Right cardiac atrium (tissue), 5 donors: Measurements from ENCODE around the gene PRMT5. TPM values are rescaled to one million over a fixed set of nuclear protein-coding genes. Genes with fewer than 3 reads are reported as not detected.

Experiments used
- ATAC-seq, 2 donors: fragments of 200-7000 bp; cut with Tn5 transposase; one replicate each; pipeline versions ENCODE4 v1.8.0 to v1.9.1; 2020; ENCODE audit warnings: moderate library complexity in 2 of 2, mild to moderate bottlenecking in 1 of 2
- DNase-seq, 3 donors: peaks; one replicate each; pipeline ENCODE4 v3.0.0-alpha.2; 2020
- H3K27ac ChIP-seq: one replicate; pipeline ENCODE4 v1.5.1; 2013; ENCODE audit warnings: mild to moderate bottlenecking, low read length, control low read depth, moderate library complexity
- H3K27me3 ChIP-seq: one replicate; pipeline ENCODE4 v1.6.1; 2013; ENCODE audit not compliant: control insufficient read depth, insufficient read depth
- H3K4me1 ChIP-seq: one replicate; pipeline ENCODE4 v1.6.1; 2013; ENCODE audit warnings: low read length; ENCODE audit not compliant: control insufficient read depth, insufficient read depth
- H3K4me3 ChIP-seq: one replicate; pipeline ENCODE4 v1.5.1; 2013; ENCODE audit warnings: low read length, control low read depth
- H3K9me3 ChIP-seq: one replicate; pipeline ENCODE4 v1.6.1; 2013; ENCODE audit warnings: low read length; ENCODE audit not compliant: control insufficient read depth
- WGBS: extraction: QIAGEN DNeasy Blood & Tissue Kit; methylation state at CpG from one replicate; pipeline ENCODE4 v1.1.7; 2013; 5-methylcytosine and 5-hydroxymethylcytosine counted together
- intact Hi-C, 4 donors: fragments of 100-400 bp; cut with DNase I; formaldehyde crosslinking; loops; one replicate each; pipeline versions ENCODE4 v1.11.0 to v1.14.0; 2022 to 2023
- polyA plus RNA-seq: library from polyadenylated mRNA; stranded (reverse); fragments of 200-250 nt; gene quantifications from one replicate; pipeline ENCODE4 v1.2.3, GENCODE V29; 2013
- total RNA-seq, 4 donors: library from RNA; stranded (reverse); fragmentation: NEBNext Ultra II Directional; extraction: Animal tissue kit (Norgen Biotek cat#: 25700); gene quantifications; one replicate each; pipeline ENCODE4 v1.2.1, GENCODE V29; 2021
- donor health status: healthy with polysubstance abuse.
- donor health status: DM: no; HTN: yes; CAD: no.
- donor health status: DM: no; HTN: no; CAD: no.
- donor health status: DM: no; HTN: yes; CAD: no; lungs with severe emphysema.
- donor health status: DM: yes; HTN: yes; CAD: no.

Gene PRMT5
- total and polyA plus RNA-seq, 5 donors = 22.0 to 52.1 (median 47.2) TPM

DNA sequence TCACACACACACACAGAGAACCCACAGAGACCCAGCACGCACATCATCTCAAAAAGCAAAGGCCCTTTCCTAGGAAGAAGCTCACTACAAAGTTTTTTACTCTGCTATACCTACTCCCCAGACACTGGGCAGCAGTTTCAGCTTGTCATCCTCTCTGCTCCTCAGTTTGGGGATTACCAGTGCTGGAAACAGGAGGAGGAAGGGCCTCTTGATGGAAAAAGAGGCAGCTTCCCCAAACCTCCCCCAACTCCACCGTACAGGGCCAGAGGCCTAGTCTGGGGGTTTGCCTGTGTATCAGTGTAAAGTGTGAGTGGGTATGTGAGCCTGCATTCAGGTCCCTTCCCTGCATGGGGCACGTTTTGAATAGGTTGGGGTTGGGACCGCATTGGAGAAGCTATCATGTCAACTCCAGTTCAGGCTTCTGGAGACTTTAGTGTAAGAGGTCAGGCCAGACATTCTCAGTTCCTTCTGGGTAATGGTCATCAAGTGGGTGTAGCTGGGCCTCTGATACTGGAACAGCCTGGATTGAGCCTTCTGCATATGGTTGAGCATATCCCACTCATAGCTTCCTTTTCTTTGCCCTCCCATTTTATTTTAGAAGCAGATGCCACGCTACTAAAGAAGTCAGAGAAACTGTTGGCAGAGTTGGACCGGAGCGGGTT, 45.0 kb downstream of the PRMT5 start:
- ATAC-seq = no peak

DNA sequence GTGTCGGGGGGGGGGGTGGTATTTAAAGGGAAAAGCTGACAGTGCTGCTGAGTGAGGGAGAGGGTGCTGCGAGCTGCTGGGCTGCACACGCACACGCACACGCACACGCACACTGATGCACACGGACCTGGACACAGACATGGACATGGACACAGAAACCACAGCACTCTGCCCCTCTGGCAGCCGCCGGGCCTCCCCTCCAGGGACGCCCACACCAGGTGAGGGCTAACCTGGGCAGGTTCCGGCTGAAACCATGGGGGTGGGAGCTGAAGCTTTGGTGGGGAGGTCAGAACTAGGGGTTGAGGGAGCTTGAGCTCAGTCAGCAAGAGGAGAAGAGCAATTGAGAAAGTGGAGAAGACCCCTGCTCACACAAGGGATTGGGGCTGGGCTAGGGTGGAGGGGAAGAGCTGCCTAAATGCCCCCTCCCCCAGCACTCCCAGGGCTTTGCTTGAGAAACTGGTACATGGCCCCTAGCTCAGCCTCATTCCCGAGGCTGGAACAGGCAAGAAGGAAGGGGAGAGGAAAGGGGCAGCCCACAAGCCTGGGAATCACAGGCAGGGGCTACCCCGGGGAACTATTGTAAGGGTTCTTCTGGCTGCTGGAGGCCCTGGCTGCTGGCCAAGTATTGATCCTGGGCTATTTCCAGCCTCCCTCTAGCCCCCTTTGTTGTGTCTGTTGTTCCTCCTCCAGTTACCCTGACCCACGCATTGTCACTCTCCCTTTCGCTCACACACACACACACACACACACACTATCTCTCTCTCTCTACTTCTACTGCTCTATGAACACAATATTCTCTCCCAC, 45.8 kb downstream of the PRMT5 start, which contains the start of gene REM2:
TSS of gene REM2 (plus strand) at position 50 of the 804 bp plus-strand sequence. CDS start at position 116, 66 bp downstream.
- H3K4me1 ChIP-seq = no peaks in the 10 kb centered on the region
- no peak within 1 kb of the TSS for H3K27ac ChIP-seq
- H3K9me3 ChIP-seq = no peaks in the 10 kb centered on the region
- H3K27me3 ChIP-seq = no peaks in the 10 kb centered on the region
- DNase-seq (no peak), ATAC-seq (no peak)
- H3K4me3 ChIP-seq = no peak within 1 kb of the TSS
- intact Hi-C loops = no loop called here
- 30% methylated on average over 15 of the region's 15 CpGs for WGBS

More for the DNA sequence above, 45.0 kb downstream of the PRMT5 start:
- Histone ChIP-seq H3K9me3 (no peaks in the 10 kb centered on the region), H3K4me1 (no peaks in the 10 kb centered on the region), H3K27me3 (no peaks in the 10 kb centered on the region), H3K4me3 (no peak overlapping the region), H3K27ac (no peak overlapping the region)
- intact Hi-C loops = no loop called here
- DNase-seq = no peak
- 87% methylated on average over 7 of the region's 7 CpGs for WGBS

DNA sequence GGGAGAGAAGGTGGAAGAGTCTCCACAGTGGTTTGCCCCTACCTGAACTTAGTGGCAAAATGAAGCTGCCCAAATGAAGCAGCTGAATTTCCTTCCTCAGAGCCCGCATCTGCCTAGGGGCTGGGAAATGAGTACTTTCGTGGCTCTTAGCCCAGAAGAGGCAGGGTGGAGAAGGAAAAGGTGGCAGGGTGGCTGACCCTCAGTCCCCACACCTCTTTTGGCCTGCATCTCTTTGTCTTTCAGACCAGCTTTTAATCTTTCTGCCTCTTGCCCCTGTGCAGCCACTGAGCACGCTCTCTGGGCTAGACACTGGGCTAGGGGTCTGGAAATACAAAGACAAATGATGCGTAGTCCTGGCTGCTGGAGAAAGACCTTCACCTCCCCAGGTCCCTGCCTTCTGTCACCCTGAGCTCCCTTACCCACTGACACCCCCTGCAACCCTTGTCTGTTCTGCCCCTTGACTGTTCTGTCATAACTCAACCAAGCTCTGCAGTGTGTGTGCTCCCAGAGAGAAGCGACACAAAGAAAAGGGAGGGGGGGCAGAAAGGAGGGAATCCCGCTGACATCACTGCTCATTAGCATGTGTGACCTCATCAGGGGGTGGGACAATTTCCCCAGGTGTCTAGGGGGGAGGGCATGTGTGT, 46.5 kb downstream of the PRMT5 start:
- H3K27me3 ChIP-seq = no peaks in the 10 kb centered on the region
- no peak for ATAC-seq
- H3K4me3 ChIP-seq = no peak overlapping the region
- H3K4me1 ChIP-seq = no peaks in the 10 kb centered on the region
- intact Hi-C loops = no loop called here
- no peaks in the 10 kb centered on the region for H3K9me3 ChIP-seq
- WGBS = 21% methylated on average over 6 of the region's 6 CpGs
- DNase-seq = no peak
- no peak overlapping the region for H3K27ac ChIP-seq

DNA sequence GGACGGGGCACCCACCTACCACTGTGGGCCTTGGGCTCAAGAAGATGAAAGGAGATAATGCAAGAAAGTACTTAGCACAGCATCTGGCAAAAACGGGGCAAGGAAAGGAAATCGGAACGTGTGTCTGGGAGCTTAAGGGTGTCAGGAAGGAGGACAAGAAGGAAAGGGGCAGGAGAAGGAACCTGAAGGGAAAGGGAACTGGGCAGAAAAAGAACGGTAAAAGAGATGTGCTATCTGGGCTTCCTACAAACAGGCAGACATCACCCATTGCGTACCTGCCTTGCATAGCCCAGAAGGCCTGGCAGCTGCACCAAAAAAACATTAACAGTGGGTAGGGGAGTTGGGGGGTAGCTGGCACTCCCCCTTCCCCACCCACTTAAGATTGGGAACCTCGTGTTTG, 47.1 kb downstream of the PRMT5 start:
- no peaks in the 10 kb centered on the region for H3K4me1 ChIP-seq
- ATAC-seq = no peak
- intact Hi-C loops = no loop called here
- DNase-seq = no peak
- no peak overlapping the region for H3K4me3 ChIP-seq
- no peaks in the 10 kb centered on the region for H3K9me3 ChIP-seq
- no peaks in the 10 kb centered on the region for H3K27me3 ChIP-seq
- WGBS = 31% methylated on average over 7 of the region's 7 CpGs
- H3K27ac ChIP-seq = no peak overlapping the region

DNA sequence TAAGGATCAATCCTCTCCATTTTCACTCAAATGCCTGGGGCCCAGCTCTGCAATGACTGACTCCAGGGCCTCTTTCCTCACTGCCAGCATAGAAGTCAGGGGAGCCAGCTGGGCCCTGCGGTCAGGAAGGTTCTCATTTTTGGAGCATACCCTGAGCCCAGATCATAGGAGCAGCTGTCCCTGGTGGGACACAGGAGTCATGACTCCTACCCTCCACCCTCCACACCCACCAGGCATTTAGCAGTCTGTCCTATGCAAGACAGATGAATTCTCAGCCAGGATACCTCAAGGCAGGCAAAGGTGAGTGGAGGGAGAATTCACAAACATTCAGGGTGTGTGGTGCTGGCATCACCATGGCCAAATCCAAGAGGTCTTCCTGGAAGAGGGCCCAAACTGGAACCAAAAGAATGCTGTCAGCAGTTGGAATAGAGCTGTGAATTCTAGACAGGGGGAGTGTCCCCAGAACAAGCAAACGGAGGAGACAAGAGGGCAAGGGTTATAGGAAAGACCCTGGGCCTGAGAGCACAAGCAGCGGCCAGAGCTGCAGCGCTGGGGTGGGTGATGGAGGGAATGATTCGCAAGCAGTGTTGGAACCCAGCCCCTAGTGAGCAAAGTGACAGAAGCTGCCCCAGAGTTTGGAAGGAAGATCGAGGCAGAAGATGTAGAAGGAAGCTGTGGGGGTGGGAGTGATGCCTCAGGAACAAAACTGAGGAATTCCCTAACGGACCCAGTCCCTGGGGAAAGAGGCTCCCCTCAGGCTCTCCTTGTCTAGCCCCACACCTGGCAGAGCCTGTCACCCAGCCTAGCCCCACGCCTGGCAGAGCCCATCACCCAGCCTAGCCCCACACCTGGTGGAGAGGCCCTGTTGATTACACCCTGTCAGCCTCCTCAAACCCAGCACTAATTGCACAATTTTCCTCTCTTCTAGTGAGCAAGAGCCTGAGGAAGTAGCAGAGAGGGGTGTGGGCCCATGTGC, 50.6 kb downstream of the PRMT5 start:
- intact Hi-C loops = no loop called here
- Histone ChIP-seq H3K27ac (no peak overlapping the region), H3K9me3 (no peaks in the 10 kb centered on the region), H3K27me3 (no peaks in the 10 kb centered on the region), H3K4me1 (no peaks in the 10 kb centered on the region), H3K4me3 (no peak overlapping the region)
- DNase-seq (no peak), ATAC-seq (no peak)
- 75% methylated on average over 8 of the region's 8 CpGs for WGBS

DNA sequence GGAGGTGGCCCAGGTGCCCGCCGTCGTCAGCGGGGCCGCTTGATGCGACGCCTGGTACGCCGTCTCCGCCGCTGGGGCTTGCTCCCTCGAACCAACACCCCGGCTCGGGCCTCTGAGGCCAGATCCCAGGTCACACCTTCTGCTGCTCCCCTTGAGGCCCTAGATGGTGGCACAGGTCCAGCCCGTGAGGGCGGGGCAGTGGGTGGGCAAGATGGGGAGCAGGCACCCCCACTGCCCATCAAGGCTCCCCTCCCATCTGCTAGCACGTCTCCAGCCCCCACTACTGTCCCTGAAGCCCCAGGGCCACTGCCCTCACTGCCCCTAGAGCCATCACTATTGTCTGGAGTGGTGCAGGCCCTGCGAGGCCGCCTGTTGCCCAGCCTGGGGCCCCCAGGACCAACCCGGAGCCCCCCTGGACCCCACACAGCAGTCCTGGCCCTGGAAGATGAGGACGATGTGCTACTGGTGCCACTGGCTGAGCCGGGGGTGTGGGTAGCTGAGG, 52.1 kb downstream of the PRMT5 start:
- ATAC-seq (no peak), DNase-seq (no peak)
- no peaks in the 10 kb centered on the region for H3K27me3 ChIP-seq
- H3K4me3 ChIP-seq = no peak overlapping the region
- no peak overlapping the region for H3K27ac ChIP-seq
- no peaks in the 10 kb centered on the region for H3K9me3 ChIP-seq
- WGBS = 93% methylated on average over 22 of the region's 22 CpGs
- peaks cover 3% of the 10 kb centered on the region for H3K4me1 ChIP-seq
- intact Hi-C loops = no loop called here

DNA sequence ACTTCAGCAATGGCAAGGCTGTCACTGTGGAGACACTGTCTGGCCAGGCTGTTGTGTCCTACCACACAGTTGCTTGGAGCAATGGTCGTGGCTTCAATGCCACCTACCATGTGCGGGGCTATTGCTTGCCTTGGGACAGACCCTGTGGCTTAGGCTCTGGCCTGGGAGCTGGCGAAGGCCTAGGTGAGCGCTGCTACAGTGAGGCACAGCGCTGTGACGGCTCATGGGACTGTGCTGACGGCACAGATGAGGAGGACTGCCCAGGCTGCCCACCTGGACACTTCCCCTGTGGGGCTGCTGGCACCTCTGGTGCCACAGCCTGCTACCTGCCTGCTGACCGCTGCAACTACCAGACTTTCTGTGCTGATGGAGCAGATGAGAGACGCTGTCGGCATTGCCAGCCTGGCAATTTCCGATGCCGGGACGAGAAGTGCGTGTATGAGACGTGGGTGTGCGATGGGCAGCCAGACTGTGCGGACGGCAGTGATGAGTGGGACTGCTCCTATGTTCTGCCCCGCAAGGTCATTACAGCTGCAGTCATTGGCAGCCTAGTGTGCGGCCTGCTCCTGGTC, 53.3 kb downstream of the PRMT5 start:
- intact Hi-C loops = no loop called here
- no peak for ATAC-seq
- no peak for DNase-seq
- no peaks in the 10 kb centered on the region for H3K9me3 ChIP-seq
- H3K27ac ChIP-seq = no peak overlapping the region
- H3K4me3 ChIP-seq = no peak overlapping the region
- 95% methylated on average over 20 of the region's 20 CpGs for WGBS
- no peaks in the 10 kb centered on the region for H3K27me3 ChIP-seq
- H3K4me1 ChIP-seq = peaks cover 3% of the 10 kb centered on the region

DNA sequence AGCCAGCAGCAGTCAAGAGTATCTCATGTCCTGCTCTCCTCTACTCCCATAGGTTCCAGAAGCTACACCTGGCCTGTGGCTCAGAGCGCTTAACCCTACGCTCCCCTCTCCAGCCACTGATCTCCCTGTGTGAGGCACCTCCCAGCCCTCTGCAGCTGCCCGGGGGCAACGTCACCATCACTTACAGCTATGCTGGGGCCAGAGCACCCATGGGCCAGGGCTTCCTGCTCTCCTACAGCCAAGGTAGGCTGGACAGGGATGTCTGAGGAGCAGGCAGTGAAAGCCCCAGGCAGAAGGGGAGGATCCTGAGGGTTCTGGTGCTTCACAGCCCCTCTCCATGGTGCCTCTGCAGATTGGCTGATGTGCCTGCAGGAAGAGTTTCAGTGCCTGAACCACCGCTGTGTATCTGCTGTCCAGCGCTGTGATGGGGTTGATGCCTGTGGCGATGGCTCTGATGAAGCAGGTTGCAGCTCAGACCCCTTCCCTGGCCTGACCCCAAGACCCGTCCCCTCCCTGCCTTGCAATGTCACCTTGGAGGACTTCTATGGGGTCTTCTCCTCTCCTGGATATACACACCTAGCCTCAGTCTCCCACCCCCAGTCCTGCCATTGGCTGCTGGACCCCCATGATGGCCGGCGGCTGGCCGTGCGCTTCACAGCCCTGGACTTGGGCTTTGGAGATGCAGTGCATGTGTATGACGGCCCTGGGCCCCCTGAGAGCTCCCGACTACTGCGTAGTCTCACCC, 54.0 kb downstream of the PRMT5 start:
- DNase-seq = no peak
- Histone ChIP-seq H3K4me1 (peaks cover 5% of the 10 kb centered on the region), H3K4me3 (no peak overlapping the region), H3K9me3 (no peaks in the 10 kb centered on the region), H3K27ac (no peak overlapping the region), H3K27me3 (no peaks in the 10 kb centered on the region)
- intact Hi-C loops = no loop called here
- ATAC-seq = no peak
- 95% methylated on average over 15 of the region's 15 CpGs for WGBS

DNA sequence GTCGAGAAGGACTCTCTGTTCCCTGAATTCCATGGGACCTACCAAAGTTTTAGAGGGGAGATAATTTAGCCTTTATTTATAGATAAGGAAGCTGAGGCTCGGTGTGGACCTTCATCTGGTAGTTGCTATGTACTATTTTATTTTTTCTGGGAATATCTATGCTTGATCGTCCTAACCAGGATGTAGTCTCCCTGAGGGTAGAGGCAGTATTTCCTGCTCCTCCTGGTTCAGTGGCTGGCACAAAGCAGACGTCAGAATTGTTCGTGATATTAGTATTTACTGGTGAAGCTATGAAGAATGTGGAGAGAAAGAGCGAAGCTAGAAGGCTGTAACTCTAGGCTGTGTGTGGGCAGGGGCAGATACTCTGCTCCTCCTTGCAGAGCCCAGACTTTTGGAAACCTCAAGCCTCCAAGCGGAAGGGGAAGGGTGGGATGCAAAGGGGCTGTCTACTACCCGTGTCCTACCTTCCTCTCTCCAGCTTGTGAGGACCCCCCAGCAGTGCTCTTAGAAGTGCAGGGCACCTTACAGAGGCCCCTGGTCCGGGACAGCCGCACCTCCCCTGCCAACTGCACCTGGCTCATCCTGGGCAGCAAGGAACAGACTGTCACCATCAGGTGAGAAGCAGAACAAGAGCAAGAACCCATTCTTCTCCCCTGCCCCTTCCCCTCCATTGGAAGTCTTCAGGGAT, 56.2 kb downstream of the PRMT5 start:
- ATAC-seq = no peak
- peaks cover 5% of the 10 kb centered on the region for H3K4me1 ChIP-seq
- 51% methylated on average over 10 of the region's 10 CpGs for WGBS

More for the DNA sequence above, 56.2 kb downstream of the PRMT5 start:
- no peak for DNase-seq
- H3K9me3 ChIP-seq = no peaks in the 10 kb centered on the region
- H3K27ac ChIP-seq = peak overlapping the region; percentile 81
- H3K4me3 ChIP-seq = peak overlapping the region; percentile 72
- no peaks in the 10 kb centered on the region for H3K27me3 ChIP-seq
- intact Hi-C loops = no loop called here
